ENCODE results near the gene SNAI3.

DNA sequence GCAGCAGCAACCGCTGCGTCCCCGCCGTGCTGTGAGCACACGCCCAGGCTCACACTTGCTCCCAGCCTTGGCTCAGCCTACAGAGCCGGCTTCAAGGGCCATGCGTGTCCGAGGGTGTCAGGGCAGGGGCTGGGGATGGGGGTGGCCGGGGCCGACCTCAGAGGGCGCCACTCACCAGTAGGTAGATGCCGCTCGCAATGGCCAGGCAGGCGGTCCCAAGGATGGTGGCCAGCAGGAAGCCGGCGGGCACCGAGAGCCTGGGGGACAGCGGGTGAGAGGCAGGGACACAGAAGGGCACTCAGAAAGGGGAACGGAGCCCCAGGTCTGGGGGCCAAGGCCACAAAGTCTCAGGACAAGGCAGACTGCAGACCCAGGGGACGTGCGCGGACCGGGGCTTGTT, 40.4 kb downstream of the SNAI3 start:
- TF ChIP-seq, protein P1, sequence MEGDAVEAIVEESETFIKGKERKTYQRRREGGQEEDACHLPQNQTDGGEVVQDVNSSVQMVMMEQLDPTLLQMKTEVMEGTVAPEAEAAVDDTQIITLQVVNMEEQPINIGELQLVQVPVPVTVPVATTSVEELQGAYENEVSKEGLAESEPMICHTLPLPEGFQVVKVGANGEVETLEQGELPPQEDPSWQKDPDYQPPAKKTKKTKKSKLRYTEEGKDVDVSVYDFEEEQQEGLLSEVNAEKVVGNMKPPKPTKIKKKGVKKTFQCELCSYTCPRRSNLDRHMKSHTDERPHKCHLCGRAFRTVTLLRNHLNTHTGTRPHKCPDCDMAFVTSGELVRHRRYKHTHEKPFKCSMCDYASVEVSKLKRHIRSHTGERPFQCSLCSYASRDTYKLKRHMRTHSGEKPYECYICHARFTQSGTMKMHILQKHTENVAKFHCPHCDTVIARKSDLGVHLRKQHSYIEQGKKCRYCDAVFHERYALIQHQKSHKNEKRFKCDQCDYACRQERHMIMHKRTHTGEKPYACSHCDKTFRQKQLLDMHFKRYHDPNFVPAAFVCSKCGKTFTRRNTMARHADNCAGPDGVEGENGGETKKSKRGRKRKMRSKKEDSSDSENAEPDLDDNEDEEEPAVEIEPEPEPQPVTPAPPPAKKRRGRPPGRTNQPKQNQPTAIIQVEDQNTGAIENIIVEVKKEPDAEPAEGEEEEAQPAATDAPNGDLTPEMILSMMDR (IDR thresholded peaks at IDR 0.05), result no peak
- no peak for TF ChIP-seq POLR2A (IDR thresholded peaks at IDR 0.05)

Measured in Peyer's patch (tissue), 4 donors.